ENCODE measurements around the gene INTS6L.

Gene INTS6L

GRCh38 chrX:135520553-135521404 lies at the start of gene INTS6L:
Gene INTS6L, plus strand, starts transcription at chrX:135520660. Its CDS starts 333 bp downstream, at chrX:135520993.
- H2AFZ ChIP-seq = peak within 1 kb of the TSS; percentile 86
- H3K27ac ChIP-seq = peak within 1 kb of the TSS; percentile 92
- H3K9me3 ChIP-seq (ENCODE audit: control insufficient read depth, low read length) = no peaks in the 10 kb centered on the region
- H3K4me2 ChIP-seq (ENCODE audit: low read length) = peak within 1 kb of the TSS; percentile 4
- TF ChIP-seq CTCF (IDR thresholded peaks at IDR 0.05) = no peak
- H3K36me3 ChIP-seq (ENCODE audit: control insufficient read depth, insufficient read depth, low read length) = no peaks in the 10 kb centered on the region
- H3K79me2 ChIP-seq = no peaks in the 10 kb centered on the region
- H3K4me1 ChIP-seq = no peaks in the 10 kb centered on the region
- peak within 1 kb of the TSS; percentile 87 for H3K9ac ChIP-seq
- no peaks in the 10 kb centered on the region for H3K27me3 ChIP-seq (ENCODE audit: control insufficient read depth, insufficient read depth, low read length)
- H3K4me3 ChIP-seq (ENCODE audit: low read depth, low read length) = peak within 1 kb of the TSS; percentile 66

GRCh38 chrX:135476378-135476777 lies 44.1 kb upstream of the INTS6L start:
- no peaks in the 10 kb centered on the region for H3K36me3 ChIP-seq (ENCODE audit: control insufficient read depth, insufficient read depth, low read length)
- no peaks in the 10 kb centered on the region for H3K27me3 ChIP-seq (ENCODE audit: control insufficient read depth, insufficient read depth, low read length)
- no peaks in the 10 kb centered on the region for H3K9me3 ChIP-seq (ENCODE audit: control insufficient read depth, low read length)
- H3K79me2 ChIP-seq = no peaks in the 10 kb centered on the region
- H3K4me2 ChIP-seq (ENCODE audit: low read length) = no peak overlapping the region
- no peak overlapping the region for H2AFZ ChIP-seq
- H3K4me3 ChIP-seq (ENCODE audit: low read depth, low read length) = no peak overlapping the region
- no peaks in the 10 kb centered on the region for H3K4me1 ChIP-seq
- no peak overlapping the region for H3K9ac ChIP-seq
- no peak overlapping the region for H3K27ac ChIP-seq
- TF ChIP-seq CTCF (IDR thresholded peaks at IDR 0.05) = no peak

- Histone ChIP-seq H3K79me2 (no peaks in the 10 kb centered on the region), H3K4me2 (ENCODE audit: low read length) (no peak overlapping the region), H3K9me3 (ENCODE audit: control insufficient read depth, low read length) (no peaks in the 10 kb centered on the region), H3K4me1 (no peaks in the 10 kb centered on the region), H3K27me3 (ENCODE audit: control insufficient read depth, insufficient read depth, low read length) (no peaks in the 10 kb centered on the region), H3K27ac (no peak overlapping the region), H2AFZ (no peak overlapping the region), H3K36me3 (ENCODE audit: control insufficient read depth, insufficient read depth, low read length) (no peaks in the 10 kb centered on the region), H3K9ac (no peak overlapping the region), H3K4me3 (ENCODE audit: low read depth, low read length) (no peak overlapping the region)
- TF ChIP-seq CTCF (IDR thresholded peaks at IDR 0.05) = peak; percentile 41
Observed at GRCh38 chrX:135477576-135477975, 42.9 kb upstream of the INTS6L start.

GRCh38 chrX:135480076-135480475 lies 40.4 kb upstream of the INTS6L start:
- Histone ChIP-seq H3K9ac (no peak overlapping the region), H3K27ac (no peak overlapping the region), H3K9me3 (ENCODE audit: control insufficient read depth, low read length) (no peaks in the 10 kb centered on the region), H3K4me1 (no peaks in the 10 kb centered on the region), H3K27me3 (ENCODE audit: control insufficient read depth, insufficient read depth, low read length) (no peaks in the 10 kb centered on the region), H3K79me2 (no peaks in the 10 kb centered on the region), H3K36me3 (ENCODE audit: control insufficient read depth, insufficient read depth, low read length) (no peaks in the 10 kb centered on the region), H3K4me2 (ENCODE audit: low read length) (no peak overlapping the region), H3K4me3 (ENCODE audit: low read depth, low read length) (no peak overlapping the region), H2AFZ (no peak overlapping the region)
- no peak for TF ChIP-seq CTCF (IDR thresholded peaks at IDR 0.05)
